Neural progenitor cell (in vitro differentiated cells): Measurements from ENCODE around the gene COX8C. TPM values are rescaled to one million over a fixed set of nuclear protein-coding genes. Genes with fewer than 3 reads are reported as not detected.

Experiments
- DNase-seq: peaks from one replicate; pipeline ENCODE4 v3.0.0-alpha.2; 2016; ENCODE audit warnings: low spot score
- H2AFZ ChIP-seq: fragments of 200-600 bp; sonication (generic); replicated peaks from 2 replicates; pipeline ENCODE4 v1.6.1; 2016; ENCODE audit warnings: antibody characterized with exemption
- H3F3A ChIP-seq: fragments of 200-600 bp; sonication (generic); 2 replicates; pipeline ENCODE4 v1.6.1; 2016; ENCODE audit warnings: antibody characterized with exemption, low read depth
- H3K27ac ChIP-seq: fragments of 200-600 bp; sonication (generic); 2 replicates; pipeline ENCODE4 v1.5.1; 2016; ENCODE audit warnings: mild to moderate bottlenecking
- H3K27me3 ChIP-seq: fragments of 200-600 bp; sonication (generic); 2 replicates; pipeline ENCODE4 v1.6.1; 2016; ENCODE audit warnings: mild to moderate bottlenecking, moderate library complexity
- H3K36me3 ChIP-seq: fragments of 200-600 bp; sonication (generic); 2 replicates; pipeline ENCODE4 v1.5.1; 2016
- H3K4me1 ChIP-seq: fragments of 200-600 bp; sonication (generic); 2 replicates; pipeline ENCODE4 v1.6.1; 2016; ENCODE audit warnings: mixed run types
- H3K4me2 ChIP-seq: fragments of 200-600 bp; sonication (generic); 2 replicates; pipeline ENCODE4 v1.6.1; 2016
- H3K4me3 ChIP-seq: fragments of 200-600 bp; sonication (generic); 2 replicates; pipeline ENCODE4 v1.5.1; 2016
- H3K79me2 ChIP-seq: fragments of 200-600 bp; sonication (generic); 2 replicates; pipeline ENCODE4 v1.6.1; 2016; ENCODE audit warnings: low read depth
- H3K9ac ChIP-seq: fragments of 200-600 bp; sonication (generic); 2 replicates; pipeline ENCODE4 v1.6.1; 2016
- H3K9me3 ChIP-seq: fragments of 200-600 bp; sonication (generic); 2 replicates; pipeline ENCODE4 v1.5.1; 2016; ENCODE audit warnings: low read depth
- H4K20me1 ChIP-seq: fragments of 200-600 bp; sonication (generic); 2 replicates; pipeline ENCODE4 v1.6.1; 2016; ENCODE audit warnings: low read depth
- H3K27ac Mint-ChIP-seq: 3 replicates; pipeline ENCODE4 v1.8.0; 2021; ENCODE audit warnings: mixed read lengths
- H3K27me3 Mint-ChIP-seq: 2 replicates; pipeline ENCODE4 v1.8.0; 2022; ENCODE audit warnings: low read depth, mild to moderate bottlenecking, inconsistent platforms, moderate library complexity, mixed read lengths; ENCODE audit not compliant: insufficient read depth
- H3K36me3 Mint-ChIP-seq: 3 replicates; pipeline ENCODE4 v1.8.0; 2021; ENCODE audit warnings: mixed read lengths
- H3K4me1 Mint-ChIP-seq: 3 replicates; pipeline ENCODE4 v1.8.0; 2021; ENCODE audit warnings: mixed read lengths
- H3K4me3 Mint-ChIP-seq: 3 replicates; pipeline ENCODE4 v1.8.0; 2021; ENCODE audit warnings: mild to moderate bottlenecking, moderate library complexity, mixed read lengths
- H3K9me3 Mint-ChIP-seq: 3 replicates; pipeline ENCODE4 v1.8.0; 2020; ENCODE audit warnings: mixed read lengths
- EZH2 ChIP-seq: fragments of 200-600 bp; sonication (generic); IDR thresholded peaks from 2 replicates; pipeline ENCODE4 v1.6.1; 2017; ENCODE audit warnings: antibody characterized with exemption, mild to moderate bottlenecking, moderate library complexity
- EZH2phosphoT487 ChIP-seq: fragments of 200-600 bp; sonication (generic); IDR thresholded peaks from 2 replicates; pipeline ENCODE4 v1.6.1; 2017; ENCODE audit warnings: antibody characterized with exemption
- total RNA-seq: library from RNA; depleted of rRNA; stranded (reverse); fragments of >200 nt; gene quantifications from 2 replicates; pipeline ENCODE4 v1.2.3, GENCODE V29; 2015; ENCODE audit warnings: low replicate concordance
- TF ChIP-seq, protein P1 (sequence below): fragments of 200-600 bp; sonication (generic); IDR thresholded peaks from 2 replicates; pipeline ENCODE4 v1.5.1; 2017; ENCODE audit warnings: antibody characterized with exemption, mild to moderate bottlenecking

COX8C gene
- total RNA-seq, 1 donor from 2014 or later: not detected

DNA sequence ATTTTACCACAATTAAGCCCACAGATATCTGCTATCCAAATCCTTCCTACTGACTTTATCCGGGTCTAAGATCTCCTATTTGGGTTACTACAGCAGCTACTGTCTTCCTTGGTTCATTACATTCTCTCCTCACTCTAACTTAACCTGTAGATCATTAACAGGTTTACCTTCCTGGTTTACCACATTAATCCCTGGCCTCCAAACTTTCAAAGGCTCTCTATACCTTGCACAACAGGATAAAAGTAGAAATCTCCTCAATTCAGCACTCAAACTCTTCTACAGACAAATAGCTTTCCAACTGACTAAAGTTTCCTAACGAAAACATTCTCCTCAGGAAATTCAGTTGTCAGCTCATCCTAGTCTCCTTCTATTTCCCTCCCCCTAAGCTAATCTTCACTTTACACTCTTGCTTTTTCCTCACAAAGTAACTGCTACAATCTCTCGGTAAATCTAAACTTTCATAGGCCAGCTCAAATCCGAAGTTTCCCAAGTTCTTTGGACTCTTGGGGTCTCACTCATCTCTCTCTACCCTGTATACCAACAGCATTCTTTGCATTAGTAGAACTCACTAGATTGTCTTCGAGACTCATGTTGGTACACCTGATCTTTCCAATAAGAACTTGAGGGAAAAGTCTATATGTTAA is 16.9 kb upstream of the COX8C start:
- no peaks in the 10 kb centered on the region for H3K36me3 ChIP-seq
- Mint-ChIP-seq H3K27me3 (peaks cover 3% of the 10 kb centered on the region), H3K27ac (no peak overlapping the region), H3K9me3 (no peaks in the 10 kb centered on the region), H3K4me3 (no peak overlapping the region), H3K4me1 (peaks cover 33% of the 10 kb centered on the region), H3K36me3 (peaks cover 3% of the 10 kb centered on the region)
- H3F3A ChIP-seq: peaks cover 30% of the 10 kb centered on the region
- H3K27ac ChIP-seq: peak overlapping the region; percentile 21
- no peaks in the 10 kb centered on the region for H3K9me3 ChIP-seq
- no peak overlapping the region for H2AFZ ChIP-seq
- H3K4me1 ChIP-seq: peaks cover 40% of the 10 kb centered on the region
- peaks cover 52% of the 10 kb centered on the region for H4K20me1 ChIP-seq
- peak overlapping the region; percentile 75 for H3K4me2 ChIP-seq
- H3K79me2 ChIP-seq: peaks cover 92% of the 10 kb centered on the region
- no peak overlapping the region for H3K9ac ChIP-seq
- no peaks in the 10 kb centered on the region for H3K27me3 ChIP-seq
- TF ChIP-seq, protein P1, sequence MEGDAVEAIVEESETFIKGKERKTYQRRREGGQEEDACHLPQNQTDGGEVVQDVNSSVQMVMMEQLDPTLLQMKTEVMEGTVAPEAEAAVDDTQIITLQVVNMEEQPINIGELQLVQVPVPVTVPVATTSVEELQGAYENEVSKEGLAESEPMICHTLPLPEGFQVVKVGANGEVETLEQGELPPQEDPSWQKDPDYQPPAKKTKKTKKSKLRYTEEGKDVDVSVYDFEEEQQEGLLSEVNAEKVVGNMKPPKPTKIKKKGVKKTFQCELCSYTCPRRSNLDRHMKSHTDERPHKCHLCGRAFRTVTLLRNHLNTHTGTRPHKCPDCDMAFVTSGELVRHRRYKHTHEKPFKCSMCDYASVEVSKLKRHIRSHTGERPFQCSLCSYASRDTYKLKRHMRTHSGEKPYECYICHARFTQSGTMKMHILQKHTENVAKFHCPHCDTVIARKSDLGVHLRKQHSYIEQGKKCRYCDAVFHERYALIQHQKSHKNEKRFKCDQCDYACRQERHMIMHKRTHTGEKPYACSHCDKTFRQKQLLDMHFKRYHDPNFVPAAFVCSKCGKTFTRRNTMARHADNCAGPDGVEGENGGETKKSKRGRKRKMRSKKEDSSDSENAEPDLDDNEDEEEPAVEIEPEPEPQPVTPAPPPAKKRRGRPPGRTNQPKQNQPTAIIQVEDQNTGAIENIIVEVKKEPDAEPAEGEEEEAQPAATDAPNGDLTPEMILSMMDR: no peak
- TF ChIP-seq EZH2 (no peak), EZH2phosphoT487 (no peak)
- DNase-seq: no peak
- H3K4me3 ChIP-seq: peak overlapping the region; percentile 89

DNA sequence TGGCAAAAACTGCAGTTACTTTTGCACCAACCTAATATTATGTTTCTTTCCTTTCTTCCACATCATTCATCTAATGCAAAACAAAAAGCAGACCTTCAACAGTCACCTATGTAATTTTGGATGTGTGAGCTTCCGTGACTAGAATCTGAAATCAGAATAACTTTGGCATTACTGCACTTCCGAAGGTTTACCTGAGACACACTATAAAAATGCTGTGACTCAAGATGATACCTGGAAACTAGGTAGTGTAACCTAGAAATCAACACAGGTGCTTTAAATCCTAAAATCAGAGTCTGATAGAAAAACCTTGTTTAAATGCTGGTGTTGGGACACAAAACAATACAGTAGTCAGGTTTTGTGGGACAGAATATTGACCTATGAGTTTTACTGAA is 16.4 kb upstream of the COX8C start:
- Histone ChIP-seq H3K4me2 (peak overlapping the region; percentile 75), H3K9ac (no peak overlapping the region), H2AFZ (no peak overlapping the region), H3K36me3 (no peaks in the 10 kb centered on the region), H3K27ac (no peak overlapping the region), H3K4me3 (peak overlapping the region; percentile 89), H3F3A (peaks cover 30% of the 10 kb centered on the region), H3K27me3 (no peaks in the 10 kb centered on the region), H3K9me3 (no peaks in the 10 kb centered on the region), H3K4me1 (peaks cover 41% of the 10 kb centered on the region), H4K20me1 (peaks cover 47% of the 10 kb centered on the region), H3K79me2 (peaks cover 87% of the 10 kb centered on the region)
- TF ChIP-seq, protein P1: no peak
- TF ChIP-seq EZH2 (no peak), EZH2phosphoT487 (no peak)
- Mint-ChIP-seq H3K4me1 (peaks cover 36% of the 10 kb centered on the region), H3K27me3 (peaks cover 3% of the 10 kb centered on the region), H3K9me3 (no peaks in the 10 kb centered on the region), H3K27ac (no peak overlapping the region), H3K36me3 (peaks cover 3% of the 10 kb centered on the region), H3K4me3 (peak overlapping the region; percentile 96)
- no peak for DNase-seq

DNA sequence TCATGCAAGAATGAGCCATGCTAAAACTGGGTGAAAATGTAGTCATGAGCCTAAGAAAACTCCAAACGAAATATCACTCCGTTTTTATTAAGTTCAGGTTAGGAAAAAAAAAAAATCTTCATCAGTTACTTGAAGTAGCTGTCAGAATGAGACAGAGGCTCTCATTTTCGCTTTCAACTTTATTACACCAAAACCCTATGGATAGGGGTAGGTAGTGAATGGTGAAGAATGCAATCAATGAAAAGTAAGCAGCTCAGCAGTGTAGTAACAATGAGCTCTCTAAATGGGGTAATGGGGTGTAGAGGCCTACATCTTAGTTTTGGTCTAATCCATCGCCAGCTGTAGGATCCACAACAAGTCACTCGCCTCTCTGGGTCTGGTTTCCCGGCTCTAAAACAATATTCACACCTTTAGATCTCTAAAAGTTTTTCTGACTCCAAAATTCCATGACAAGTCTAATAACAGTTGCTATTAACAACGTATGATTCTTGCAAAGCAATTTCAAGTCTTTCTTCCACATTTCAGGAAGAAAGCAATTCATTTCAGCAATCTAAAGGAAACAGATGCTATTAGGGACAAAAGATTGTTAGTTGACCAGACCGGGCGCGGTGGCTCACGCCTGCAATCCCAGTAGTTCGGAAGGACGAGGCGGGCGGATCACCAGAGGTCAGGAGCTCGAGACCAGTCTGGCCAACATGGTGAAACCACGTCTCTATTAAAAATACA is 15.8 kb upstream of the COX8C start:
- H3K27ac Mint-ChIP-seq: no peak overlapping the region
- Histone ChIP-seq H3K79me2 (peaks cover 81% of the 10 kb centered on the region), H3K27me3 (no peaks in the 10 kb centered on the region), H3K9ac (no peak overlapping the region), H3K27ac (peak overlapping the region; percentile 85), H4K20me1 (peaks cover 44% of the 10 kb centered on the region), H3K4me1 (peaks cover 41% of the 10 kb centered on the region), H3K4me3 (peak overlapping the region; percentile 89), H3K9me3 (no peaks in the 10 kb centered on the region), H3F3A (peaks cover 30% of the 10 kb centered on the region), H2AFZ (no peak overlapping the region), H3K4me2 (peak overlapping the region; percentile 75), H3K36me3 (no peaks in the 10 kb centered on the region)
- peaks cover 6% of the 10 kb centered on the region for H3K36me3 Mint-ChIP-seq
- peaks cover 3% of the 10 kb centered on the region for H3K9me3 Mint-ChIP-seq
- peak overlapping the region; percentile 96 for H3K4me3 Mint-ChIP-seq
- TF ChIP-seq EZH2phosphoT487: no peak
- TF ChIP-seq EZH2: no peak
- TF ChIP-seq, protein P1: no peak
- H3K4me1 Mint-ChIP-seq: peaks cover 38% of the 10 kb centered on the region
- H3K27me3 Mint-ChIP-seq: peaks cover 3% of the 10 kb centered on the region
- DNase-seq: peak; percentile 56
